ENCODE results near the gene LRRC4.

LRRC4 gene

GRCh38 chr7:128057909-128058308 is 26.7 kb upstream of the LRRC4 start:
- Histone ChIP-seq H3K27me3 (ENCODE audit: control insufficient read depth in 1 of 2, insufficient read depth in 1 of 2, low read length in 2 of 2) (no peaks in the 10 kb centered on the region), H2AK5ac (ENCODE audit: low read length, severe bottlenecking) (no peak overlapping the region), H3K18ac (ENCODE audit: low read depth in 1 of 2, low read length in 2 of 2) (no peak overlapping the region), H3K79me1 (replicated peaks; ENCODE audit: low read length, poor library complexity, severe bottlenecking) (peaks cover 38% of the 10 kb centered on the region), H3K36me3 (ENCODE audit: control insufficient read depth in 1 of 2, insufficient read depth in 2 of 2, low read depth in 1 of 2, low read length in 2 of 2) (peaks cover 7 to 32% of the 10 kb centered on the region in 2 experiments), H3K27ac (ENCODE audit: low read length, poor library complexity, severe bottlenecking) (no peak overlapping the region), H3K14ac (ENCODE audit: low read length in 2 of 2) (peak overlapping the region in 1 of 2 experiments; percentile 42), H3K9me3 (ENCODE audit: control insufficient read depth, low read length) (no peaks in the 10 kb centered on the region), H4K91ac (ENCODE audit: low read length) (no peak overlapping the region), H2AFZ (ENCODE audit: low read depth, low read length) (no peak overlapping the region), H3K4me2 (ENCODE audit: low read length, poor library complexity, severe bottlenecking) (no peak overlapping the region), H3K4ac (ENCODE audit: low read depth in 1 of 2, low read length in 2 of 2) (no peak overlapping the region), H3K4me1 (ENCODE audit: control insufficient read depth, insufficient read depth, low read depth, low read length) (peaks cover 24% of the 10 kb centered on the region), H3K23ac (ENCODE audit: low read length in 2 of 2) (no peak overlapping the region), H2BK15ac (ENCODE audit: low read depth, poor library complexity, severe bottlenecking) (no peak overlapping the region), H2BK12ac (ENCODE audit: low read length in 2 of 2) (no peak overlapping the region), H3K9ac (ENCODE audit: low read length) (no peak overlapping the region), H2BK120ac (ENCODE audit: low read depth, low read length) (no peak overlapping the region), H2BK5ac (ENCODE audit: low read depth, low read length, poor library complexity, severe bottlenecking) (no peak overlapping the region), H3K4me3 (ENCODE audit: insufficient read depth in 1 of 2, low read depth in 1 of 2, low read length in 2 of 2) (no peak overlapping the region), H4K8ac (ENCODE audit: low read length) (no peak overlapping the region)
- no CpG with 5 or more reads among the region's 1 CpG for WGBS
- DNase-seq: no peak

GRCh38 chr7:128056901-128057300 is 25.7 kb upstream of the LRRC4 start:
- Histone ChIP-seq H4K91ac (ENCODE audit: low read length) (no peak overlapping the region), H3K4me2 (ENCODE audit: low read length, poor library complexity, severe bottlenecking) (no peak overlapping the region), H3K14ac (ENCODE audit: low read length in 2 of 2) (no peak overlapping the region), H3K23ac (ENCODE audit: low read length in 2 of 2) (no peak overlapping the region), H2BK5ac (ENCODE audit: low read depth, low read length, poor library complexity, severe bottlenecking) (no peak overlapping the region), H3K9ac (ENCODE audit: low read length) (no peak overlapping the region), H4K8ac (ENCODE audit: low read length) (no peak overlapping the region), H3K36me3 (ENCODE audit: control insufficient read depth in 1 of 2, insufficient read depth in 2 of 2, low read depth in 1 of 2, low read length in 2 of 2) (peaks cover 9 to 32% of the 10 kb centered on the region in 2 experiments), H3K4me1 (ENCODE audit: control insufficient read depth, insufficient read depth, low read depth, low read length) (peaks cover 21% of the 10 kb centered on the region), H3K4me3 (ENCODE audit: insufficient read depth in 1 of 2, low read depth in 1 of 2, low read length in 2 of 2) (no peak overlapping the region), H2AK5ac (ENCODE audit: low read length, severe bottlenecking) (no peak overlapping the region), H3K79me1 (replicated peaks; ENCODE audit: low read length, poor library complexity, severe bottlenecking) (peaks cover 38% of the 10 kb centered on the region), H3K4ac (ENCODE audit: low read depth in 1 of 2, low read length in 2 of 2) (no peak overlapping the region), H2BK12ac (ENCODE audit: low read length in 2 of 2) (no peak overlapping the region), H3K27ac (ENCODE audit: low read length, poor library complexity, severe bottlenecking) (peak overlapping the region; percentile 60), H3K27me3 (ENCODE audit: control insufficient read depth in 1 of 2, insufficient read depth in 1 of 2, low read length in 2 of 2) (no peaks in the 10 kb centered on the region), H3K18ac (ENCODE audit: low read depth in 1 of 2, low read length in 2 of 2) (no peak overlapping the region), H3K9me3 (ENCODE audit: control insufficient read depth, low read length) (no peaks in the 10 kb centered on the region), H2AFZ (ENCODE audit: low read depth, low read length) (no peak overlapping the region), H2BK120ac (ENCODE audit: low read depth, low read length) (no peak overlapping the region), H2BK15ac (ENCODE audit: low read depth, poor library complexity, severe bottlenecking) (no peak overlapping the region)
- peak; percentile 76 for DNase-seq
- 44% methylated on average over 6 of the region's 8 CpGs for WGBS

- 45% methylated on average over 5 of the region's 5 CpGs for WGBS
- H3K23ac ChIP-seq (ENCODE audit: low read length in 2 of 2): no peak overlapping the region
- H4K91ac ChIP-seq (ENCODE audit: low read length): no peak overlapping the region
- no peak overlapping the region for H3K14ac ChIP-seq (ENCODE audit: low read length in 2 of 2)
- no peak overlapping the region for H3K18ac ChIP-seq (ENCODE audit: low read depth in 1 of 2, low read length in 2 of 2)
- peaks cover 12 to 28% of the 10 kb centered on the region in 2 experiments for H3K36me3 ChIP-seq (ENCODE audit: control insufficient read depth in 1 of 2, insufficient read depth in 2 of 2, low read depth in 1 of 2, low read length in 2 of 2)
- no peak overlapping the region for H2BK15ac ChIP-seq (ENCODE audit: low read depth, poor library complexity, severe bottlenecking)
- no peak overlapping the region for H2AK5ac ChIP-seq (ENCODE audit: low read length, severe bottlenecking)
- no peak overlapping the region for H2BK120ac ChIP-seq (ENCODE audit: low read depth, low read length)
- no peak overlapping the region for H3K4ac ChIP-seq (ENCODE audit: low read depth in 1 of 2, low read length in 2 of 2)
- no peak overlapping the region for H3K4me3 ChIP-seq (ENCODE audit: insufficient read depth in 1 of 2, low read depth in 1 of 2, low read length in 2 of 2)
- no peak overlapping the region for H3K4me2 ChIP-seq (ENCODE audit: low read length, poor library complexity, severe bottlenecking)
- H3K27ac ChIP-seq (ENCODE audit: low read length, poor library complexity, severe bottlenecking): no peak overlapping the region
- no peaks in the 10 kb centered on the region for H3K27me3 ChIP-seq (ENCODE audit: control insufficient read depth in 1 of 2, insufficient read depth in 1 of 2, low read length in 2 of 2)
- no peak overlapping the region for H2BK12ac ChIP-seq (ENCODE audit: low read length in 2 of 2)
- H4K8ac ChIP-seq (ENCODE audit: low read length): no peak overlapping the region
- peaks cover 39% of the 10 kb centered on the region for H3K79me1 ChIP-seq (replicated peaks; ENCODE audit: low read length, poor library complexity, severe bottlenecking)
- no peak overlapping the region for H3K9ac ChIP-seq (ENCODE audit: low read length)
- H2BK5ac ChIP-seq (ENCODE audit: low read depth, low read length, poor library complexity, severe bottlenecking): no peak overlapping the region
- H3K4me1 ChIP-seq (ENCODE audit: control insufficient read depth, insufficient read depth, low read depth, low read length): peaks cover 15% of the 10 kb centered on the region
- no peaks in the 10 kb centered on the region for H3K9me3 ChIP-seq (ENCODE audit: control insufficient read depth, low read length)
- DNase-seq: peak; percentile 38
- no peak overlapping the region for H2AFZ ChIP-seq (ENCODE audit: low read depth, low read length)
Observed at GRCh38 chr7:128055637-128056036, 24.4 kb upstream of the LRRC4 start.

GRCh38 chr7:128054511-128054910 is 23.3 kb upstream of the LRRC4 start:
- Histone ChIP-seq H3K4me3 (ENCODE audit: insufficient read depth in 1 of 2, low read depth in 1 of 2, low read length in 2 of 2) (no peak overlapping the region), H2AFZ (ENCODE audit: low read depth, low read length) (no peak overlapping the region), H2BK120ac (ENCODE audit: low read depth, low read length) (no peak overlapping the region), H4K8ac (ENCODE audit: low read length) (no peak overlapping the region), H3K27me3 (ENCODE audit: control insufficient read depth in 1 of 2, insufficient read depth in 1 of 2, low read length in 2 of 2) (no peaks in the 10 kb centered on the region), H2BK5ac (ENCODE audit: low read depth, low read length, poor library complexity, severe bottlenecking) (no peak overlapping the region), H2AK5ac (ENCODE audit: low read length, severe bottlenecking) (no peak overlapping the region), H3K9ac (ENCODE audit: low read length) (no peak overlapping the region), H4K91ac (ENCODE audit: low read length) (no peak overlapping the region), H3K14ac (ENCODE audit: low read length in 2 of 2) (no peak overlapping the region), H3K18ac (ENCODE audit: low read depth in 1 of 2, low read length in 2 of 2) (no peak overlapping the region), H3K27ac (ENCODE audit: low read length, poor library complexity, severe bottlenecking) (no peak overlapping the region), H3K79me1 (replicated peaks; ENCODE audit: low read length, poor library complexity, severe bottlenecking) (peaks cover 37% of the 10 kb centered on the region), H2BK15ac (ENCODE audit: low read depth, poor library complexity, severe bottlenecking) (no peak overlapping the region), H3K36me3 (ENCODE audit: control insufficient read depth in 1 of 2, insufficient read depth in 2 of 2, low read depth in 1 of 2, low read length in 2 of 2) (peaks cover 12 to 19% of the 10 kb centered on the region in 2 experiments), H3K9me3 (ENCODE audit: control insufficient read depth, low read length) (no peaks in the 10 kb centered on the region), H3K23ac (ENCODE audit: low read length in 2 of 2) (no peak overlapping the region), H3K4me2 (ENCODE audit: low read length, poor library complexity, severe bottlenecking) (no peak overlapping the region), H3K4me1 (ENCODE audit: control insufficient read depth, insufficient read depth, low read depth, low read length) (peaks cover 15% of the 10 kb centered on the region), H2BK12ac (ENCODE audit: low read length in 2 of 2) (no peak overlapping the region), H3K4ac (ENCODE audit: low read depth in 1 of 2, low read length in 2 of 2) (no peak overlapping the region)
- no peak for DNase-seq
- WGBS: 95% methylated on average over 4 of the region's 4 CpGs

Measured in mesenchymal stem cell (in vitro differentiated cells and primary cell).